ENCODE measurements around the gene FAM83F.

DNA sequence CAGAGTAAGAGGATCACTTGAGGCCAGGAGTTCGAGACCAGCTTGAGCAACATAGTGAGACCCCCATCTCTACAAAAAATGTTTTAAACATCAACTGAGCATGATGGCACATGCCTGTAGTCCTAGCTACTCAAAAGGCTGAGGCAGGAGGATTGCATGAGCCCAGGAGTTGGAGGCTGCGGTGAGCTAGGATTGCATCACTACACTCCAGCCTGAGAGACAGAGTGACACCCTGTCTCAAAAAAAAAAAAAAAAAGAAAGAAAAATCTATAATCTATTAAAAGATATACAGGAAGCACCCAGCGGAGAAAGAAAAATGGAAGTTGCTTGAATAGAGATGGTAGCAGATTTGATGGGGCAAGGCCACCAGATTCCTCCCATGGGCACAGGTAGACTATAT is 61.8 kb downstream of the FAM83F start:
- TF ChIP-seq, protein P1, sequence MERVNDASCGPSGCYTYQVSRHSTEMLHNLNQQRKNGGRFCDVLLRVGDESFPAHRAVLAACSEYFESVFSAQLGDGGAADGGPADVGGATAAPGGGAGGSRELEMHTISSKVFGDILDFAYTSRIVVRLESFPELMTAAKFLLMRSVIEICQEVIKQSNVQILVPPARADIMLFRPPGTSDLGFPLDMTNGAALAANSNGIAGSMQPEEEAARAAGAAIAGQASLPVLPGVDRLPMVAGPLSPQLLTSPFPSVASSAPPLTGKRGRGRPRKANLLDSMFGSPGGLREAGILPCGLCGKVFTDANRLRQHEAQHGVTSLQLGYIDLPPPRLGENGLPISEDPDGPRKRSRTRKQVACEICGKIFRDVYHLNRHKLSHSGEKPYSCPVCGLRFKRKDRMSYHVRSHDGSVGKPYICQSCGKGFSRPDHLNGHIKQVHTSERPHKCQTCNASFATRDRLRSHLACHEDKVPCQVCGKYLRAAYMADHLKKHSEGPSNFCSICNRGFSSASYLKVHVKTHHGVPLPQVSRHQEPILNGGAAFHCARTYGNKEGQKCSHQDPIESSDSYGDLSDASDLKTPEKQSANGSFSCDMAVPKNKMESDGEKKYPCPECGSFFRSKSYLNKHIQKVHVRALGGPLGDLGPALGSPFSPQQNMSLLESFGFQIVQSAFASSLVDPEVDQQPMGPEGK (CRISPR knock-in tag; IDR thresholded peaks at IDR 0.05; ENCODE audit: borderline replicate concordance) = no peak
- TF ChIP-seq PPARA (CRISPR knock-in tag; IDR thresholded peaks at IDR 0.05; ENCODE audit: borderline replicate concordance) (no peak), POU6F1 (CRISPR knock-in tag; IDR thresholded peaks at IDR 0.05; ENCODE audit: borderline replicate concordance, low read depth) (no peak)
